Ascending aorta (tissue), 2 donors: ENCODE measurements around the gene TSPAN16. TPM values are rescaled to one million over a fixed set of nuclear protein-coding genes. Genes with fewer than 3 reads are reported as not detected.

Source experiments
- DNase-seq, 2 donors: peaks; one replicate each; pipeline ENCODE4 v3.0.0-alpha.2; 2019; ENCODE audit warnings: low spot score in 2 of 2
- H3K27ac ChIP-seq, 2 donors: fragments of 200-600 bp; sonication (generic); one replicate each; pipeline ENCODE4 v1.5.1; 2016 to 2017; ENCODE audit warnings: mild to moderate bottlenecking in 1 of 2
- H3K27me3 ChIP-seq: fragments of 200-600 bp; sonication (generic); one replicate; pipeline ENCODE4 v1.5.1; 2017
- H3K36me3 ChIP-seq, 2 donors: fragments of 200-600 bp; sonication (generic); one replicate each; pipeline ENCODE4 v1.5.1; 2016
- H3K4me1 ChIP-seq, 2 donors: fragments of 200-600 bp; sonication (generic); one replicate each; pipeline ENCODE4 v1.5.1; 2016 to 2017; ENCODE audit warnings: mild to moderate bottlenecking in 1 of 2
- H3K4me3 ChIP-seq, 2 donors: fragments of 200-600 bp; sonication (generic); one replicate each; pipeline ENCODE4 v1.5.1; 2016 to 2017; ENCODE audit warnings: mild to moderate bottlenecking in 1 of 2
- H3K9me3 ChIP-seq, 2 donors: fragments of 200-600 bp; sonication (generic); one replicate each; pipeline ENCODE4 v1.5.1; 2016
- intact Hi-C: fragments of 100-400 bp; cut with DNase I; formaldehyde crosslinking; loops from one replicate; pipeline ENCODE4 v1.15.1; 2023
- total RNA-seq: library from RNA; depleted of rRNA; stranded (reverse); fragments of >200 nt; gene quantifications from one replicate; pipeline ENCODE4 v1.1.0, GENCODE V29; 2016
- TF ChIP-seq, protein P1 (sequence below), 3 experiments: fragments of 200-600 bp in 2 of 3; fragments of 450-650 bp in 1 of 3; sonication (generic) in 2 of 3; IDR thresholded peaks; one replicate each; pipeline ENCODE4 v1.5.1; 2016 to 2019; ENCODE audit warnings: antibody characterized with exemption in 3 of 3, mild to moderate bottlenecking in 1 of 3, moderate library complexity in 1 of 3

TSPAN16 gene
- total RNA-seq, 1 donor from 2014 or later, result not detected

GRCh38 chr19:11269408-11269807 lies 26.6 kb upstream of the TSPAN16 start:
- TF ChIP-seq, protein P1, sequence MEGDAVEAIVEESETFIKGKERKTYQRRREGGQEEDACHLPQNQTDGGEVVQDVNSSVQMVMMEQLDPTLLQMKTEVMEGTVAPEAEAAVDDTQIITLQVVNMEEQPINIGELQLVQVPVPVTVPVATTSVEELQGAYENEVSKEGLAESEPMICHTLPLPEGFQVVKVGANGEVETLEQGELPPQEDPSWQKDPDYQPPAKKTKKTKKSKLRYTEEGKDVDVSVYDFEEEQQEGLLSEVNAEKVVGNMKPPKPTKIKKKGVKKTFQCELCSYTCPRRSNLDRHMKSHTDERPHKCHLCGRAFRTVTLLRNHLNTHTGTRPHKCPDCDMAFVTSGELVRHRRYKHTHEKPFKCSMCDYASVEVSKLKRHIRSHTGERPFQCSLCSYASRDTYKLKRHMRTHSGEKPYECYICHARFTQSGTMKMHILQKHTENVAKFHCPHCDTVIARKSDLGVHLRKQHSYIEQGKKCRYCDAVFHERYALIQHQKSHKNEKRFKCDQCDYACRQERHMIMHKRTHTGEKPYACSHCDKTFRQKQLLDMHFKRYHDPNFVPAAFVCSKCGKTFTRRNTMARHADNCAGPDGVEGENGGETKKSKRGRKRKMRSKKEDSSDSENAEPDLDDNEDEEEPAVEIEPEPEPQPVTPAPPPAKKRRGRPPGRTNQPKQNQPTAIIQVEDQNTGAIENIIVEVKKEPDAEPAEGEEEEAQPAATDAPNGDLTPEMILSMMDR (IDR thresholded peaks at IDR 0.05), result no peak
- intact Hi-C loops, result no loop called here
- H3K4me1 ChIP-seq, result no peaks in the 10 kb centered on the region
- no peak overlapping the region for H3K4me3 ChIP-seq
- H3K27me3 ChIP-seq, result no peaks in the 10 kb centered on the region
- no peak for DNase-seq
- H3K36me3 ChIP-seq, result no peaks in the 10 kb centered on the region
- H3K9me3 ChIP-seq, result no peaks in the 10 kb centered on the region
- peak overlapping the region in 1 of 2 donors; percentile 33 for H3K27ac ChIP-seq

- Histone ChIP-seq H3K27me3 (no peaks in the 10 kb centered on the region), H3K36me3 (no peaks in the 10 kb centered on the region), H3K4me3 (no peak overlapping the region), H3K9me3 (no peaks in the 10 kb centered on the region), H3K4me1 (no peaks in the 10 kb centered on the region), H3K27ac (no peak overlapping the region)
- intact Hi-C loops, result no loop called here
- TF ChIP-seq, protein P1 (IDR thresholded peaks at IDR 0.05), result no peak
- no peak for DNase-seq
Observed at GRCh38 chr19:11273296-11273695, 22.7 kb upstream of the TSPAN16 start.

GRCh38 chr19:11273989-11274388 lies 22.0 kb upstream of the TSPAN16 start:
- intact Hi-C loops, result no loop called here
- Histone ChIP-seq H3K4me3 (no peak overlapping the region), H3K27ac (no peak overlapping the region), H3K4me1 (no peaks in the 10 kb centered on the region), H3K9me3 (no peaks in the 10 kb centered on the region), H3K27me3 (no peaks in the 10 kb centered on the region), H3K36me3 (no peaks in the 10 kb centered on the region)
- TF ChIP-seq, protein P1 (IDR thresholded peaks at IDR 0.05), result no peak
- DNase-seq, result no peak

DNA sequence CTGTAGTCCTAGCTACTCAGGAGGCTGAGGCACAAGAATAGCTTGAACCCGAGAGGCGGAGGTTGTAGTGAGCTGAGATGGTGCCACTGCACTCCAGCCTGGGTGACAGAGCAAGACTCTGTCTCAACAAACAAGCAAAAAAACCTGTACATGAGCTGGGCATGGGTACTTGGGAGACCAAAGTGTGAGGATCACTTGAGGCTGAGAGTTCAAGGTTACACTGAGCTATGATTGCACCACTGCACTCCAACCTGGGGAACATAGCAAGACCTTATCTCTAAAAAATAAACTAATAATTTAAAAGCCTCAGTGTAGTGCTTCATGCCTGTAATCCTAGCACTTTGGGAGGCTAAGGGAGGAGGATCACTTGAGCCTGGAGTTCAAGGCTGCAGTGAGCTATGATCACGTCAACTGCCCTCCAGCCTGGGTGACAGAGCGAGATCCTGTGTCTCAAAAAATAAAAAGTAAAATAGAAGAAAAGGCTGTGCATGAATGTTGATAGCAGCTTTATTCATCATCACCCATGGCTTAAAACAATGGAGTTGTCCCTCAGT lies 21.4 kb upstream of the TSPAN16 start:
- DNase-seq, result no peak
- H3K4me1 ChIP-seq, result no peaks in the 10 kb centered on the region
- no peak overlapping the region for H3K4me3 ChIP-seq
- H3K27me3 ChIP-seq, result no peaks in the 10 kb centered on the region
- TF ChIP-seq, protein P1 (IDR thresholded peaks at IDR 0.05), result no peak
- intact Hi-C loops, result no loop called here
- no peaks in the 10 kb centered on the region for H3K9me3 ChIP-seq
- H3K36me3 ChIP-seq, result no peaks in the 10 kb centered on the region
- H3K27ac ChIP-seq, result no peak overlapping the region

GRCh38 chr19:11278670-11279069 lies 17.3 kb upstream of the TSPAN16 start:
- intact Hi-C loops, result no loop called here
- TF ChIP-seq, protein P1 (IDR thresholded peaks at IDR 0.05), result no peak
- H3K4me1 ChIP-seq, result no peaks in the 10 kb centered on the region
- H3K4me3 ChIP-seq, result no peak overlapping the region
- no peaks in the 10 kb centered on the region for H3K27me3 ChIP-seq
- H3K27ac ChIP-seq, result no peak overlapping the region
- no peak for DNase-seq
- H3K9me3 ChIP-seq, result no peaks in the 10 kb centered on the region
- H3K36me3 ChIP-seq, result no peaks in the 10 kb centered on the region
